Measurements from ENCODE around the gene SLC7A14. TPM values are rescaled to one million over a fixed set of nuclear protein-coding genes. Genes with fewer than 3 reads are reported as not detected.

SLC7A14 gene
- total RNA-seq, 1 donor from 2014 or later: not detected

GRCh38 chr3:170470063-170471016 is 115.5 kb downstream of the SLC7A14 start:
- DNase-seq (ENCODE audit: low spot score in 2 of 2): no peak
- H3K27me3 ChIP-seq: no peaks in the 10 kb centered on the region
- intact Hi-C loops (cut with DNase I): no loop called here
- TF ChIP-seq CTCF (IDR thresholded peaks at IDR 0.05): no peak
- H3K4me3 ChIP-seq: no peak overlapping the region
- H3K36me3 ChIP-seq: no peaks in the 10 kb centered on the region
- no peaks in the 10 kb centered on the region for H3K4me1 ChIP-seq
- no peak overlapping the region for H3K27ac ChIP-seq
- no peaks in the 10 kb centered on the region for H3K9me3 ChIP-seq

DNA sequence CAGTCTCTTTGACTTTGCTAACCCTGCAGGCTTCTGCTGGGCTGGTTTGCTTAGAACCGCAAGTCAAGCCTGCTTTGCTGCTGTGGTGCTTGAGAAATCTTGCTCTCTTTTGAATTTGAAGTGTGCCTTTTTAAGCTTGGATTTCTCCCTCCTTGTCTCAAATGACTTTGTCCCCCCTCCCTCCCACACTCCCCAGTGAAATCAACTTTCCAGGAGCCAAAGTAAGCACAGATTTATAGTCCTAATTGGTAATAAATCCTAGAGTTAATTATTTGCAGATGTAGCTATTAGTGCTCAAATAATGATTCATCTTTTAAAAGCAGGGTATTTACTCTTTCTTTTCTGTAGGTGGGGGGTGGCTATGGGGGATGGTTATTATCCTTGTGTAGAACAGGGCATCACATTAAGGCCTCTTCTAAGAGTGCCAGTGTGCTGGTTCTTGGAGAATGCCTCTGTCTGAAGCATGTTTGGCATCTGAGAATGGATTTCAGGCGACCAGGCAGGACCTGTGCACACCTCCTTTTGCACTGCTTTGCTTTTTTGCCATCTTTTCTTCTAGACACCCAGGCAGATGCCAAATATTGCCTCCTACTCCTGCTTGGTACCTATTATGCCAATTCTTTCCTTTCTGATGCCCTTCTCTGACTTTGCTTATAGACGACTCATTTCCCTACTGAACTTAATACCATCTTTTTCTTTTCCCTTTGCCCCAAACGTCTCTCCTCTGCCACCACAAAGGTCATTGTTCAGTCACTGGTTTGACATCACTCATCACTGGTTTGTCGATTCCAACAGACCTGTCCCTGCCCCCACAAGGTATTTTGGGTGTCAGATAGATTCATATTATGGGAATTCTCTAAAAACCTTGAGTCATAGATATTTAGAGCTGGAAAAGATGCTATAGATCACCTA is 116.5 kb downstream of the SLC7A14 start:
- Histone ChIP-seq H3K27ac (no peak overlapping the region), H3K27me3 (no peaks in the 10 kb centered on the region), H3K9me3 (no peaks in the 10 kb centered on the region), H3K36me3 (no peaks in the 10 kb centered on the region), H3K4me1 (no peaks in the 10 kb centered on the region), H3K4me3 (no peak overlapping the region)
- intact Hi-C loops (cut with DNase I): no loop called here
- TF ChIP-seq CTCF (IDR thresholded peaks at IDR 0.05): no peak
- no peak for DNase-seq (ENCODE audit: low spot score in 2 of 2)

DNA sequence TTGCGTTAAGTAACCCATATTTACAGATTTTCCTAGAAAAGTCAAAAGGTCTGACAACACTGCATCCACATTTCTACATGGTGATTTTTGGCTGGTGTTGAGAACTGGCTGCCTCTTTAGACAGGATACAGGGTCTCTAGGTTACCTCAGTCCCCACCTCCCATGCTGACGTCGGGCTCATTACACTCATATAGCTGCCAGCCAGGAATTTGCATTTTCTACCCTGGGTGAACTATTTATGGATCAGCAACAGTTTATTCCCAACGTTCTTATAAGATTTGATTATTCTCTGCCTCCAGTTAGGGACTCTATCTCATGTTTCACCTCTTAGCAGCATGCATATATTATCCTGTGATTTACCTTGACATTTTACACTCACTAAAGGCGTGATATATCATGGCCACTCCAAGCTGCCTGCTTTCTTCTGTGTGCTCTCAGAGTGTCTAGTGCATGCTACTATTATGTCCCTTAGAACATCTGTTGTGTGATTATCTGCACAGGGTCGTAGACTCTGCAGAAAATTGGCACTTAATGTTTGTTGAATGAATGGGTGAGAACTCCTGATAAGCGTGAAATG is 118.2 kb downstream of the SLC7A14 start:
- no peaks in the 10 kb centered on the region for H3K4me1 ChIP-seq
- no peak for TF ChIP-seq CTCF (IDR thresholded peaks at IDR 0.05)
- no peaks in the 10 kb centered on the region for H3K36me3 ChIP-seq
- H3K9me3 ChIP-seq: no peaks in the 10 kb centered on the region
- no peak overlapping the region for H3K4me3 ChIP-seq
- no peak for DNase-seq (ENCODE audit: low spot score in 2 of 2)
- H3K27me3 ChIP-seq: no peaks in the 10 kb centered on the region
- intact Hi-C loops (cut with DNase I): no loop called here
- no peak overlapping the region for H3K27ac ChIP-seq

DNA sequence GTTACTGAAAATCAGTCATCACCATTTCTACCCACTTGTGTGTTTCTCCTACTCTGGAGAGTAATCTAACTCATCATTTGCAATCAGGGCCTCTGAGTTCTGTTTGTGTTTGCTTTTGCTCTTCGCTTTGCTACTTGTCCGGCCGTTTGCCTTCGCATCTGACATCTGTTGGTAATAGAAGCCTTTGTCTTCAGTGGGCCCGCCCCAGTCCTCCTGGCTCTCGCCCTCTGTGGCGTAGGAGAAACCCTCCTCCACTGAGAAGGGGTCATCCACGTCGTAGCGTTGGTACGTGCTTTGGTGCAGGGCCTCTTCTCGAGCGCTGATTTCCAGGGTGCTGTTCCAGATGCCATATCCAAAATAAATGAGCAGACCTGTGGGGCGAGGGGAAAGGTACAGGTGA is 118.9 kb downstream of the SLC7A14 start:
- Histone ChIP-seq H3K36me3 (no peaks in the 10 kb centered on the region), H3K4me3 (no peak overlapping the region), H3K27ac (no peak overlapping the region), H3K4me1 (no peaks in the 10 kb centered on the region), H3K9me3 (no peaks in the 10 kb centered on the region), H3K27me3 (no peaks in the 10 kb centered on the region)
- DNase-seq (ENCODE audit: low spot score in 2 of 2): no peak
- TF ChIP-seq CTCF (IDR thresholded peaks at IDR 0.05): no peak
- intact Hi-C loops (cut with DNase I): no loop called here

DNA sequence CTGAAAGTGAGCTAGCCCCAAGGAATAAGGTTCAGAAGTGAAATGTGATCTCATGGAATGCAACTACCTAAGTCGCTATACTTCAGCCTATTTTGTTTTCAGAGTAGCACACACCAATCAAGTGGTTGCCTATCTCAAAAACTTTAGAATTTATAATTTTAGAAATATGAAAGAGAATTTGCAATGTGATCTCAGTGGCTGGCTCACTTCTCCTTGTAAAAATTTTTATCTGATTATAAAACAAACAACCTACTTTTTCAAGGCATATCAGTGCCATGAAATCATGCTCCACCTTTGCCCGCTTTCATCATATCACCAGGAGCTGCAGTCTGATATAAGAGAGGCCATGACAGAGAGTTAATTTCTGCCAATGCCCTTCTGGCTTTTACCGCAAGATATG is 119.9 kb downstream of the SLC7A14 start:
- no peaks in the 10 kb centered on the region for H3K9me3 ChIP-seq
- TF ChIP-seq CTCF (IDR thresholded peaks at IDR 0.05): no peak

More for the DNA sequence above, 119.9 kb downstream of the SLC7A14 start:
- Histone ChIP-seq H3K4me3 (no peak overlapping the region), H3K4me1 (no peaks in the 10 kb centered on the region), H3K27me3 (no peaks in the 10 kb centered on the region), H3K36me3 (no peaks in the 10 kb centered on the region), H3K27ac (no peak overlapping the region)
- DNase-seq (ENCODE audit: low spot score in 2 of 2): no peak
- intact Hi-C loops (cut with DNase I): no loop called here
